ENCODE data around the gene CHD2.

Gene CHD2

DNA sequence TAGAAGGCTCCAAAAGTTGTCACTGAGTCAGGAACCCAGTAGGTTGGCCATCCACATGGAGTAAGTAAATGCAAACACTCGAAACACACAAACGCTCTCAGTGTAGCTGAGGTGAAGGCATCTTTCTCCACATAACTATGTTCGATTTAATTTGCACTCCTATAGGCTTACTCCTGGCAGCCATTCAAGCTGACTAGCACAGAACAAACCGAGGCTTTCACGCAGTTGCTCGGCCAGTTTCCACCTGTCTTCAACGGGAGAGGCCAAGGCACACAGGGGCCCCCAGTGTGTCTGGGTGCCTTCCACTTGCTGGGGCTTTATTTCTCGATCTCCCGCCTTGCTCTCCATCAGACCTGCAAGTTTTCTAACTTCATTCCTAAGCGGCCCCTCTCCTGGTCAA is 170.0 kb downstream of the CHD2 start:
- no peak for DNase-seq

DNA sequence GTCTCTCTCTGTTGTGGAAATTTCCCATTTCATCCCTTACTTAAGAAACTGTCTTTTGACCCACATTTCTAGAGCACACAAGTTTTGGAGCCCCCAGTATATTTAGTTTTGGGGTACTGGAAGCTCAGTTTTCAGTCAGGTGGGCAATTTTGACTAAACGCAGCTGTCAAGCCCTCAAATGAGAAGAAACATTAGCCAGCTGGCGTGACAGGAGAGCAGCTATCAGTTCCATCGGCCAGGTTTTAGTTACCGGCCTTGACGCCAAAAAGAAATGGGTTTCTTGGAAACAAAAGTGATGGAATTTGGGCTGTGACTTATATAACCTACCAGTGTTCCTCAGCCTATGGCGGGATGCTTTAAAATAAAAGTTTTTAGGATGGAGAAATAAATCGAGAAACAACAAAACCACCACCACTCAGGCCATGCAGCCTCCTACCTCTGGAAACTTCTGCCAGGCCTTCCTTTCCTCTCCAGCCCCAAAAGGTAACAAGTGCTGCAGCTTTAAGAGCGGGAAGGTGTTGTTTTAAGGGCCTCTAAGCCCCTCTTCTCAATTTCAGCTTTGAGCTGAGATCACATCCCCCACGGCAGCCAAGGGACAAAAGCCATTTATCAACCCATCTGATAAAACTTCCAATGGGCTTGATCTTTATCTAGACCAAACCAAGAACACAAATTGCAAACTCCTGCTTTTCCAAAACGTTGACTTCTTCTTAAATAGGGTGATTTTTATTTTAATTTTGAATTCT is 170.6 kb downstream of the CHD2 start:
- DNase-seq: no peak

DNA sequence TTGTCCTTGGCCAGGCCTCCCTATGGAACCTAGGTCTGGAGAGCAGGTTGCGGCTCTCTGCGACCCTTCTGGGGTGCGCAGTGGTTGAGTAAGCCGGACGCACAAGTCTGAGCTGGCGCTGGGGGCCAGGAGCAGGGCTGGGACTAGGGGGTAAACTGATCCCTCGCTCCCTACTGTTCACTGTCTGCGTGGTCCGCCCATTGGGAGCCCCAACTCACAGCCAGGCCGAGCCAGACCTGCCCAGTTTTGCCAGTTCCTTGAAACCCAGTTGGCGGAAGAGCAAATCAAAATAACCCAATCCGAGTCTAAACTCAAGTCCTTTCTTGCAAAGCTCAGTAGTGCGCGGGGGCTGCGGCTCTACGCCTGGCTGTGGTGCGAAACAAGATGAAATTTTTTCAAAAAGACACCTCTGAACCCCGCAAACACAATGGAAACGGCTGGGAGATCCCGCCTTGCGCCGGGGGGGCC is 171.4 kb downstream of the CHD2 start:
- peak; percentile 70 for DNase-seq

DNA sequence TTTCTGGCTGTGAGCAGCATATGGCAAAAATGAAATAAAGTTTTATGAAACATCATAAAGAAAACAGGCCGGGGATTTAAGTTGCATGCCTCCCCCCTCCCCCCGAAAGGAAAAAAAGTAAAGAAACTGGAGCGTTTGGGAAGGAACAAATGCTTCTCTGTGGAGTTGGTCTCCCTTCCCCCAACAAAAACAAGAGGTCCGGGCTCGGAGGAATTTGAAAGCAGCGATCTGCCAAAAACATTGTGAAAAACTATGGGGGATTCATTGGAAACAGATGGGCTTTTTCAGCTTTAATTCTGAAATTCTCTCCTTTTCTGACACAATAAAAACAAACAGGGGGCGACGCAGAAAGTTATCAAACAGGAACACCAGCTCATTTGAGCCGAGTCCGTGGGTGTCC is 171.9 kb downstream of the CHD2 start:
- peak; percentile 69 for DNase-seq

DNA sequence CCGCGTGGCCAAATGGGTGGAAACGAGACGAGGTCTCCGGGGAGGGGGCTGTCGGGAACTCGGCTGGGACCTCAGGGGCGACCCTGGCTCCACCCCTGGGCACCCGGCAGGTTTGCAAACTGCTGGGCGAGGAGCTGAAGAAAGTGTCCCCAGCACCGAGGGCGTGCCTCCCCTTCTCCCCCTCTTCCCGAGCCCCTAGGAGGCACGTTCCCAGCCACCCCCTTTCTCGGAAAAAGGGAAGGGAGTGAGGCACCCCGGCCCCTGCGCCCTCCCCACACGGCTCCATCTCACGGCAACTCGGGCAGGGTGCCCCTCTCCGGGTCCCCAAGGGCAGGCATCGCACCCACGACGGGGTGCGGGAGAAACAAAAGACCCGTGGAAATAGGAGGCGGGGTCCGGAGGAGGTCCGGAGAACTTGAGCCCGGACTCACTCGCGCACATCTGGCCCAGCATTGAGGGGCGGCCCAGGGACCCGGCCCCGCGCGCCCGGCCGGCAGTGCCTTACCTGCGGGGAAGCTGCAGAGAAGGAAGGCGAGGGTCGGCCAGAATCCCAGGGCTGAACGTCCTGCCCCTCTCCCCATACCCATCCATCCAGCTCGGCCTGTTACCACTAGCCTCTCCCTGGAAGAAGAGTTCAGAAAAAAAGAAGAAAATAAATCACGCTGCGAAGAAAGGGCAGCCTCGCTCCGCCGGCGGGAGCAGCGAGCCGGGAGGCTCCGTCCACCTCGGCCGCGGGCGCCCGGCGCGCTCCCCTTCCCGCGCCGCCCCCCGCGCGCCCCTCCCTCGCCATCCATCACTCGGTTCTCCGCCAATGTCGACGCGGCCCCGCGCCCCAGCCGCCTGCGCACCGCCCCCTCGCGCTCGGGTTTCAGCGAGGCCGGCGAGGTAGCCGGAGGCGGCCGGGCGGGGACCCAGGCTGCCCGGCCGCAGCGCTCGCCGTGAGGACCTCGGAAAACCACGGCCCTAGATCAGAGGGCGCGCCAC is 172.6 kb downstream of the CHD2 start:
- DNase-seq: peak; percentile 91

DNA sequence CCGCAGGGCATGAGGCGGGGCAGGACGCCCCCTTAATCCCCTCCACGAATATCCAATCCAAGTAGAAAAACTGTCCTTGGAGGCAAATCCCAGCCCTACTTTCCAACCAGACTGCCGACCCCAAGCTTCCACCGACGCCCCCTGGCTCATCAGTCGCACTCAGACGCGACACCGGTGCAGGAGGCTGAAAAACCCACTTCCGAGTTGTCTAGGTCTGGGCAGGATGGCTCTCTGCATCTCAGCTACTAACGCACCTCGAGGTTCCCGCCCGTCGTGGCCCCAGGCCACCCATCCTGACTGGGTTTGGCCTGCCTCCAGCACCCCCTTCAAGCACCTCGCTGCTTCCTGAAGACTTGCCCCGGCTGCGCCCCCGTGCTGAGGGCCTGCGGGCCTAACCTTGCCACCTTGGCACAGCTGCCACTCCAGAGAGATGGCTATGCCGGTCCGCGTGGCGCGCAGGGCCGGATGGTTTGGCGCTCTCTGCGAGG is 173.4 kb downstream of the CHD2 start:
- DNase-seq: no peak

DNA sequence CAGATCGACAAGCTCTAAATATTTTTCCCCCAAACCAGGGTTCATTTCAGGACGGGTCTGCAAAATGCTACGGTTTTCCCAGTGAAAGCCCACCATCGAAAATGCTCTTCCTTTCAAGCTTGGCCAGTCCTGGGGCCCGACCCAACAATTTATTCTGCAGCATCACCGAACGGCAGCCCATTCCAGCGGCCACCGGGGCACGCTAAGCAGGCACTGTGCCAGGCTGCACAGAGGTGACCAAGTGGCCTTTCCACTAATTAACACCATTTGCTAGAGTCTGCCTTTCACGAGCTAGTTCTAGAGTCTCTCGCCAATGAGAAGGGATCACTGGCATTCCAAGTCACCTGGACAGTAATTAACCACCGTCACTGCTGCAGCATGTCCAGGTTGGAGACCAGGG is 174.5 kb downstream of the CHD2 start:
- no peak for DNase-seq

DNA sequence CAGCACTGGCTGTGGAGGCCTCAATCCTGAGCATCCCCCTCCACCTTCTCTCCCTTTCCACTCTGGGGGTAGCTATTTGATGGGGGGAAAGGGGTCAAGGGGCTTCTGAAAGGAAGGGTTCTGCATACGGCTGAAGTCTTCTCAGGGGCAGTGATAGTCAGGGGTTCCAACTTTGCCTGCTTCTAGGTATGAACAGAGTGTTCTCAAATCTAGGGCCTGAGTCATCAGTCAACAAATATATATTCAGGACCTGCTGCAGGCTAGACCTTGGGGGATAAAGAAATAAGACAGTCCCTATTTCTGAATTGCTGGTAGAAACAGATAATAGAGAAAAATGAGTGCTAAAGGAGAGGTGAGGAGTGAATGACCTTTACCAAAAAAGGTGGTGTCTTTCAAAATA is 176.1 kb downstream of the CHD2 start:
- no peak for DNase-seq

DNA sequence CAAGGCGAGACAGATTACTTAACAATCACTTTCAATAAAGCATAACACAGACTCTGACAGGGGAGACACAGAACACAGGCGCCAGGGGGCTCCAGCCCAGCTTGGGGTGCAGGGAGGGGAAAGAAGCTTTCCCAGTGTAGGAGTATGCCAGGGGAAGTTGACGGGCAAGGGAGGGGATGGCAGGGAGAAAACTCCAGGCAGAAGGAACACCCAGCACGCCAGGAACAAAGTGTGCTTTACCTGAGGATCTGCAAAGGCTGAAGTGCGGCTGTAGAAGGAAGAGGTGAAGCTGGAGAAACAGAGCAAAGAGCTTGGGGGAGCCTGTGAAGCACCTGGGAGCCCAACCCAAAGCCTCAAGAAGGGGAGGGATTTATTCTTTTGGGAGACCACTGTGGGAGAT is 176.8 kb downstream of the CHD2 start:
- DNase-seq: no peak

Data from right kidney (tissue), 1 donor.